Measurements from ENCODE around the gene FNDC3B. TPM values are rescaled to one million over a fixed set of nuclear protein-coding genes. Genes with fewer than 3 reads are reported as not detected.
A peak's percentile ranks its signal among the peaks of the same experiment; 100 is the strongest.

Gene FNDC3B
- total and polyA plus RNA-seq, 10 donors = 3.1 to 149 (median 103) TPM

GRCh38 chr3:172291650-172292049, 252.3 kb downstream of the FNDC3B start:
- intact Hi-C loops (cut with DNase I; ENCODE audit: low total_unique reads) = no loop called here
- no peak for TF ChIP-seq POLR2AphosphoS5 (IDR thresholded peaks at IDR 0.05)
- TF ChIP-seq, protein P1, sequence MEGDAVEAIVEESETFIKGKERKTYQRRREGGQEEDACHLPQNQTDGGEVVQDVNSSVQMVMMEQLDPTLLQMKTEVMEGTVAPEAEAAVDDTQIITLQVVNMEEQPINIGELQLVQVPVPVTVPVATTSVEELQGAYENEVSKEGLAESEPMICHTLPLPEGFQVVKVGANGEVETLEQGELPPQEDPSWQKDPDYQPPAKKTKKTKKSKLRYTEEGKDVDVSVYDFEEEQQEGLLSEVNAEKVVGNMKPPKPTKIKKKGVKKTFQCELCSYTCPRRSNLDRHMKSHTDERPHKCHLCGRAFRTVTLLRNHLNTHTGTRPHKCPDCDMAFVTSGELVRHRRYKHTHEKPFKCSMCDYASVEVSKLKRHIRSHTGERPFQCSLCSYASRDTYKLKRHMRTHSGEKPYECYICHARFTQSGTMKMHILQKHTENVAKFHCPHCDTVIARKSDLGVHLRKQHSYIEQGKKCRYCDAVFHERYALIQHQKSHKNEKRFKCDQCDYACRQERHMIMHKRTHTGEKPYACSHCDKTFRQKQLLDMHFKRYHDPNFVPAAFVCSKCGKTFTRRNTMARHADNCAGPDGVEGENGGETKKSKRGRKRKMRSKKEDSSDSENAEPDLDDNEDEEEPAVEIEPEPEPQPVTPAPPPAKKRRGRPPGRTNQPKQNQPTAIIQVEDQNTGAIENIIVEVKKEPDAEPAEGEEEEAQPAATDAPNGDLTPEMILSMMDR (IDR thresholded peaks at IDR 0.05 in 8 of 11, conservative IDR thresholded peaks at IDR 0.05 in 3 of 11) = no peak
- Histone ChIP-seq H3K9me3 (peaks cover 0 to 12% (median 0%) of the 10 kb centered on the region in 8 donors), H3K27me3 (replicated peaks in 1 of 7) (no peaks in the 10 kb centered on the region), H3K36me3 (peaks cover 0 to 56% (median 6%) of the 10 kb centered on the region in 6 donors), H3K4me3 (no peak overlapping the region), H3K4me1 (peaks cover 0 to 35% (median 10%) of the 10 kb centered on the region in 6 donors), H3K27ac (peak overlapping the region in 1 of 8 donors; percentile 2)
- no peak for DNase-seq
- 81 to 93% (median 87%) methylated on average over 3 of the region's 3 CpGs for WGBS, 5 donors

DNA sequence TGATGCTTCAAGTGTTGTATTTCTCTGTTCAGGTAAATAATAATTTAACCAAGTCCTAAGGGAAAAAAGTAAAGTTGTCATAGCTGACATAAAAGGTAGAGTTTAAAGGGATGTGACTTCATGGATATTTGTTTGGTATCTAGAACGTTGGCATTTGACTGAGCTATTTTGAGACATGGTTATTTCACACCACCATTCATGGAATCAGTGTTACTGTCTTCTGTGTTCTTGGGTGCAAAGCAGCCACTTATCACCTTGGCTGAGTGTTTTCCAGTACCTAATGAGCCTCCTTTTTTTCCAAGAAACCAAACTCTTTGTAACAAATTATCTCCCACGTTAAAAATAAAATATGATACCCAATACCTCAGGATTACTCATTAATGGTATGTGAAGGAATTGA, 253.0 kb downstream of the FNDC3B start:
- Histone ChIP-seq H3K36me3 (peaks cover 0 to 55% (median 3%) of the 10 kb centered on the region in 6 donors), H3K27ac (peak overlapping the region in 1 of 8 donors; percentile 2), H3K9me3 (peaks cover 0 to 12% (median 0%) of the 10 kb centered on the region in 8 donors), H3K4me1 (peaks cover 0 to 35% (median 10%) of the 10 kb centered on the region in 6 donors), H3K4me3 (no peak overlapping the region), H3K27me3 (replicated peaks in 1 of 7) (no peaks in the 10 kb centered on the region)
- intact Hi-C loops (cut with DNase I; ENCODE audit: low total_unique reads) = no loop called here
- 78 to 91% (median 83%) methylated on average over 2 of the region's 2 CpGs for WGBS, 5 donors
- TF ChIP-seq POLR2A (IDR thresholded peaks at IDR 0.05) (no peak), POLR2AphosphoS5 (IDR thresholded peaks at IDR 0.05) (no peak)
- no peak for DNase-seq

- peaks cover 0 to 32% (median 10%) of the 10 kb centered on the region in 6 donors for H3K4me1 ChIP-seq
- H3K27me3 ChIP-seq (replicated peaks in 1 of 7) = no peaks in the 10 kb centered on the region
- peaks cover 0 to 55% (median 4%) of the 10 kb centered on the region in 6 donors for H3K36me3 ChIP-seq
- TF ChIP-seq POLR2AphosphoS5 (IDR thresholded peaks at IDR 0.05) (no peak), POLR2A (IDR thresholded peaks at IDR 0.05) (no peak)
- TF ChIP-seq, protein P1 (IDR thresholded peaks at IDR 0.05 in 8 of 11, conservative IDR thresholded peaks at IDR 0.05 in 3 of 11) = no peak
- H3K27ac ChIP-seq = peak overlapping the region in 2 of 8 donors; percentile 69 to 84
- peaks cover 0 to 12% (median 0%) of the 10 kb centered on the region in 8 donors for H3K9me3 ChIP-seq
- 82 to 98% (median 94%) methylated on average over 2 of the region's 2 CpGs for WGBS, 5 donors
- no peak overlapping the region for H3K4me3 ChIP-seq
- intact Hi-C loops (cut with DNase I; ENCODE audit: low total_unique reads) = no loop called here
- DNase-seq = no peak
Measured at GRCh38 chr3:172293093-172293492, 253.7 kb downstream of the FNDC3B start.

- peaks cover 0 to 58% (median 8%) of the 10 kb centered on the region in 6 donors for H3K36me3 ChIP-seq
- H3K4me1 ChIP-seq = peaks cover 0 to 23% (median 7%) of the 10 kb centered on the region in 6 donors
- H3K27me3 ChIP-seq (replicated peaks in 1 of 7) = no peaks in the 10 kb centered on the region
- H3K9me3 ChIP-seq = peaks cover 0 to 12% (median 0%) of the 10 kb centered on the region in 8 donors
- TF ChIP-seq POLR2AphosphoS5 (IDR thresholded peaks at IDR 0.05) = peak in 1 of 3 donors; percentile 51
- TF ChIP-seq, protein P1 (IDR thresholded peaks at IDR 0.05 in 8 of 11, conservative IDR thresholded peaks at IDR 0.05 in 3 of 11) = no peak
- no peak for TF ChIP-seq POLR2A (IDR thresholded peaks at IDR 0.05)
- intact Hi-C loops (cut with DNase I; ENCODE audit: low total_unique reads) = no loop called here
- no peak for DNase-seq
- H3K27ac ChIP-seq = peak overlapping the region in 6 of 8 donors; percentile 29 to 84 (median 68)
- WGBS, 5 donors = 60 to 87% (median 70%) methylated on average over 6 of the region's 6 CpGs
- peak overlapping the region in 1 of 8 donors; percentile 38 for H3K4me3 ChIP-seq
Measured at GRCh38 chr3:172294223-172294806, 254.9 kb downstream of the FNDC3B start.
